ENCODE measurements around the gene EIF1B. TPM values are rescaled to one million over a fixed set of nuclear protein-coding genes. Genes with fewer than 3 reads are reported as not detected.

Gene EIF1B
- total RNA-seq, 3 donors from 2014 or later: 30.9 to 38.0 (median 31.2) TPM

DNA sequence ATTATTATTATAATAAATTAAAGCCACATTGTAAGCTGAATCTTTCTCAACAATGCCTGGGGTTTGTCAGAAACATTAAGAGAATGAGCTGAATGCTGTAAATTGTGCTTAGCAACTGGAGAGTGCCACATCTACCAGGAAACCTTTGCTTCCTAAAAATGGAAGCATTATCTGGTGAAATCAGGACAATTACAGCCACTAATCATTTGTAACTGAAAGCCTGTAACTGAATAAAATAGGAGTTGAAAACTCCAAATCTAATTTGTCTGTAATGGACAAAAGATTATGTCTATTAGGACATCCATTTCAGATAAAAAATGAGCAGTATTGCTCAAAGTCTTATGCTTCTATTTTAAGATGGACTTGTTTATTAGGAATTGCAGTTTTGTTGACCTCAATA lies 32.2 kb downstream of the EIF1B start:
- Histone ChIP-seq H3K4me3 (no peak overlapping the region), H3K27ac (no peak overlapping the region), H3K36me3 (no peaks in the 10 kb centered on the region), H3K9me3 (no peaks in the 10 kb centered on the region), H3K4me1 (no peaks in the 10 kb centered on the region), H3K27me3 (no peaks in the 10 kb centered on the region)
- TF ChIP-seq, protein P1, sequence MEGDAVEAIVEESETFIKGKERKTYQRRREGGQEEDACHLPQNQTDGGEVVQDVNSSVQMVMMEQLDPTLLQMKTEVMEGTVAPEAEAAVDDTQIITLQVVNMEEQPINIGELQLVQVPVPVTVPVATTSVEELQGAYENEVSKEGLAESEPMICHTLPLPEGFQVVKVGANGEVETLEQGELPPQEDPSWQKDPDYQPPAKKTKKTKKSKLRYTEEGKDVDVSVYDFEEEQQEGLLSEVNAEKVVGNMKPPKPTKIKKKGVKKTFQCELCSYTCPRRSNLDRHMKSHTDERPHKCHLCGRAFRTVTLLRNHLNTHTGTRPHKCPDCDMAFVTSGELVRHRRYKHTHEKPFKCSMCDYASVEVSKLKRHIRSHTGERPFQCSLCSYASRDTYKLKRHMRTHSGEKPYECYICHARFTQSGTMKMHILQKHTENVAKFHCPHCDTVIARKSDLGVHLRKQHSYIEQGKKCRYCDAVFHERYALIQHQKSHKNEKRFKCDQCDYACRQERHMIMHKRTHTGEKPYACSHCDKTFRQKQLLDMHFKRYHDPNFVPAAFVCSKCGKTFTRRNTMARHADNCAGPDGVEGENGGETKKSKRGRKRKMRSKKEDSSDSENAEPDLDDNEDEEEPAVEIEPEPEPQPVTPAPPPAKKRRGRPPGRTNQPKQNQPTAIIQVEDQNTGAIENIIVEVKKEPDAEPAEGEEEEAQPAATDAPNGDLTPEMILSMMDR (IDR thresholded peaks at IDR 0.05): no peak
- TF ChIP-seq POLR2AphosphoS5 (IDR thresholded peaks at IDR 0.05) (no peak), POLR2A (IDR thresholded peaks at IDR 0.05) (no peak)
- intact Hi-C loops (cut with DNase I; ENCODE audit: low total_unique reads): no loop called here
- DNase-seq (ENCODE audit: low spot score in 2 of 2): no peak

DNA sequence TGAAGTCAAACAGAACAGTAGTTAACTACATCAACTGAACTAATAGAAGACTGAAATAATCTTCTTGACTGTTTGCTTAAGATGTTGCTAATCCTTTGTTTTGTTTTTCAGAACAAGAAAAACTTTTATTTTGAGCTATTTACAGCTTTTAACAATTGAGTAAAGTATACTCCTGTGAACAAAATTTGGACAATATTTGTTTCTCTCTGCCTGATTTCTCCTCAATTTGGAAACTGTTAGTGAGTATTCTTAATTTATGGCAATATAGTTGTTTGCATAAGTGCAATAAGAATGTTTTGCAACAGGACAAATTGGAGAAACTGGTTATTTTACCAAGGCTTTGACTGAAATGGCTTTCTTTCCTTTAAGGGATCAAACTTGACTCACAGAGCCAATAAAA lies 41.0 kb downstream of the EIF1B start:
- H3K4me1 ChIP-seq: no peaks in the 10 kb centered on the region
- peaks cover 0 to 14% of the 10 kb centered on the region in 2 donors for H3K9me3 ChIP-seq
- no peaks in the 10 kb centered on the region for H3K36me3 ChIP-seq
- no peaks in the 10 kb centered on the region for H3K27me3 ChIP-seq
- TF ChIP-seq POLR2AphosphoS5 (IDR thresholded peaks at IDR 0.05) (no peak), POLR2A (IDR thresholded peaks at IDR 0.05) (no peak)
- TF ChIP-seq, protein P1 (IDR thresholded peaks at IDR 0.05): no peak
- intact Hi-C loops (cut with DNase I; ENCODE audit: low total_unique reads): no loop called here
- no peak overlapping the region for H3K27ac ChIP-seq
- DNase-seq (ENCODE audit: low spot score in 2 of 2): no peak
- H3K4me3 ChIP-seq: no peak overlapping the region

DNA sequence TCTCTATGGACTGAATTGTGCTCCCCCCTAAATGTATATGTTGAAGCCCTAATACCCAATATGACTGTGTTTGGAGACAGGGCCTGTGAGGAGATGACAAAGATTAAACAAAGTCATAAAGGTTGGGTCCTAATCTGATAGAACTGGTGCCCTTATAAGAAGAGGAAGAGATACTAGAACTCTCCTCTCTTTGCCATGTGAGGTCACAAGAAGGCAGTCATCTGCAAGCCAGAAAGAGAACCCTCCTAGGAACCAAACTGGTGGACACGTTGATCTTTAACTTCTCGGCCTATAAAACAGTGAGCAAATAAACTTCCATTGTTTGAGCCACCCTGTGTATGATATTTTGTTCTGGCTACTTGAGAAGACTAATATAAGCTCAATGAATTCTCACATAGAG lies 45.9 kb downstream of the EIF1B start:
- intact Hi-C loops (cut with DNase I; ENCODE audit: low total_unique reads): no loop called here
- DNase-seq (ENCODE audit: low spot score in 2 of 2): no peak
- no peak overlapping the region for H3K4me3 ChIP-seq
- H3K4me1 ChIP-seq: no peaks in the 10 kb centered on the region
- no peaks in the 10 kb centered on the region for H3K27me3 ChIP-seq
- H3K36me3 ChIP-seq: no peaks in the 10 kb centered on the region
- no peak overlapping the region for H3K27ac ChIP-seq
- peaks cover 0 to 9% of the 10 kb centered on the region in 2 donors for H3K9me3 ChIP-seq
- TF ChIP-seq, protein P1 (IDR thresholded peaks at IDR 0.05): no peak
- TF ChIP-seq POLR2AphosphoS5 (IDR thresholded peaks at IDR 0.05): no peak
- no peak for TF ChIP-seq POLR2A (IDR thresholded peaks at IDR 0.05)

DNA sequence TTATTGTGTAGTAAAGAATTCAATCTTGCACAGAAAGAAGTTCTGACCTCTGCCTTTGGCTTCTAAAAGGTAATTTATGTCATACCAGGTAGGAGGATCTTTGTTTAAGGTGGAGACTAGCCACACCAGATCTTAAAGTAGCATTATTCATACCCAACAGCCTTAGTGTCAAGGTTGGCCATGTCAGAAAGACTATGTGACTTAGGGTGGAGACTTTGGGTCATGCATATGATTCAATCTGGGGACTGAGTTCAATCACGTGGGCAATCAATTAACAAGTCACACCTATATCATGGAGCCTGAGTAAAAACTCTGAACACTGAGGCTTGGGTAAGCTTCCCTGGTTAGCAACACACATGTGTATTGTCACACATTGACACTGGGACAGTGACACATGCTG lies 48.9 kb downstream of the EIF1B start:
- no peak overlapping the region for H3K4me3 ChIP-seq
- H3K4me1 ChIP-seq: no peaks in the 10 kb centered on the region
- H3K27ac ChIP-seq: no peak overlapping the region
- no peaks in the 10 kb centered on the region for H3K36me3 ChIP-seq
- intact Hi-C loops (cut with DNase I; ENCODE audit: low total_unique reads): no loop called here
- no peaks in the 10 kb centered on the region for H3K27me3 ChIP-seq
- no peak for TF ChIP-seq POLR2AphosphoS5 (IDR thresholded peaks at IDR 0.05)
- TF ChIP-seq POLR2A (IDR thresholded peaks at IDR 0.05): no peak
- TF ChIP-seq, protein P1 (IDR thresholded peaks at IDR 0.05): no peak
- no peaks in the 10 kb centered on the region for H3K9me3 ChIP-seq
- DNase-seq (ENCODE audit: low spot score in 2 of 2): no peak

Other genes with a start within 250 kb of the EIF1B start
- gene ENTPD3, start 77.5 kb downstream of the EIF1B start, total RNA-seq: 1 to 10 TPM; 1.4 to 7.5 (median 1.5) TPM
- 100 to 1,000 TPM; 369 to 547 (median 461) TPM for gene RPL14, start 147.6 kb downstream of the EIF1B start, total RNA-seq
- gene ZNF619, start 167.4 kb downstream of the EIF1B start, total RNA-seq: 1 to 10 TPM; 4.8 to 8.3 (median 6.2) TPM
- 1 to 10 TPM in 2 of 3 donors, under 1 TPM in 1; 0.96 to 6.2 (median 4.1) TPM for gene ZNF620, start 196.3 kb downstream of the EIF1B start, total RNA-seq
- 10 to 100 TPM; 16.4 to 24.9 (median 17.3) TPM for gene ZNF621, start 215.3 kb downstream of the EIF1B start, total RNA-seq

All from breast epithelium (tissue), 4 donors.